GM18873 (cell line): ENCODE results near the gene RIPK3.
"Not testable (repeated sequence)": the region's sequence is repeated elsewhere in the genome, so short reads cannot be mapped to it uniquely, and the experiment has no call there.

Source experiments
- ATAC-seq: cut with Tn5 transposase; IDR thresholded peaks from one replicate; pipeline ENCODE4 v1.9.1; 2021; ENCODE audit warnings: mild to moderate bottlenecking, moderate library complexity, moderate number of reproducible peaks; ENCODE audit not compliant: unreplicated experiment, low FRiP score

RIPK3 gene

GRCh38 chr14:24339284-24340151 lies at the start of gene RIPK3:
TSS of gene RIPK3 (minus strand) at chr14:24339991. CDS start at chr14:24339826, 165 bp downstream.
- ATAC-seq, result peak; percentile 76

GRCh38 chr14:24389226-24389848 lies 49.5 kb upstream of the RIPK3 start:
- no peak for ATAC-seq

- no peak for ATAC-seq
These were observed 48.8 kb upstream of the RIPK3 start for GRCh38 chr14:24388474-24389179.

GRCh38 chr14:24387579-24387978 lies 47.8 kb upstream of the RIPK3 start:
- ATAC-seq, result not testable (repeated sequence)

- ATAC-seq, result no peak
These were observed 47.2 kb upstream of the RIPK3 start for GRCh38 chr14:24387009-24387345.

GRCh38 chr14:24385524-24385923 lies 45.7 kb upstream of the RIPK3 start:
- ATAC-seq, result no peak

GRCh38 chr14:24384169-24384568 lies 44.4 kb upstream of the RIPK3 start:
- no peak for ATAC-seq

GRCh38 chr14:24382064-24382371 lies 42.2 kb upstream of the RIPK3 start:
- no peak for ATAC-seq

- no peak for ATAC-seq
These were observed 41.7 kb upstream of the RIPK3 start for GRCh38 chr14:24381363-24382063.

GRCh38 chr14:24379907-24380730 lies 40.3 kb upstream of the RIPK3 start:
- ATAC-seq, result no peak

- no peak for ATAC-seq
These were observed 39.5 kb upstream of the RIPK3 start for GRCh38 chr14:24378981-24379906.

GRCh38 chr14:24378327-24378726 lies 38.5 kb upstream of the RIPK3 start:
- ATAC-seq, result no peak

GRCh38 chr14:24377657-24378056 lies 37.9 kb upstream of the RIPK3 start:
- ATAC-seq, result no peak

- ATAC-seq, result no peak
These were observed 37.3 kb upstream of the RIPK3 start for GRCh38 chr14:24377126-24377525.

- ATAC-seq, result no peak
These were observed 36.8 kb upstream of the RIPK3 start for GRCh38 chr14:24376448-24377070.

- no peak for ATAC-seq
These were observed 33.1 kb upstream of the RIPK3 start for GRCh38 chr14:24372701-24373416.

- not testable (repeated sequence) for ATAC-seq
These were observed 31.8 kb upstream of the RIPK3 start for GRCh38 chr14:24371605-24372004.

- no peak for ATAC-seq
These were observed 31.0 kb upstream of the RIPK3 start for GRCh38 chr14:24370748-24371147.
